Lung (tissue), 12 donors: Measurements from ENCODE around the gene UBE2H. TPM values are rescaled to one million over a fixed set of nuclear protein-coding genes. Genes with fewer than 3 reads are reported as not detected.

Experiments
- ATAC-seq: fragments of 200-7000 bp; cut with Tn5 transposase; one replicate; pipeline ENCODE4 v1.9.1; 2020; ENCODE audit warnings: moderate number of reproducible peaks; ENCODE audit not compliant: insufficient read depth, low FRiP score
- DNase-seq, 3 donors: peaks; one replicate each; pipeline ENCODE4 v3.0.0-alpha.2; 2013 to 2017
- H3K27ac ChIP-seq, 2 donors: one replicate each; pipeline ENCODE4 v1.5.1; 2013; ENCODE audit warnings: mild to moderate bottlenecking in 2 of 2, moderate library complexity in 2 of 2, control low read depth in 1 of 2, inconsistent platforms in 1 of 2, low read depth in 1 of 2, low read length in 1 of 2
- H3K27me3 ChIP-seq, 3 donors: one replicate each; pipeline ENCODE4 v1.5.1; 2013; ENCODE audit warnings: low read length in 2 of 3; ENCODE audit not compliant: control insufficient read depth in 3 of 3, insufficient read depth in 3 of 3
- H3K36me3 ChIP-seq, 4 donors: one replicate each; pipeline ENCODE4 v1.5.1; 2013; ENCODE audit warnings: low read length in 4 of 4, mild to moderate bottlenecking in 1 of 4, moderate library complexity in 1 of 4; ENCODE audit not compliant: control insufficient read depth in 4 of 4, insufficient read depth in 4 of 4
- H3K4me1 ChIP-seq, 5 donors: one replicate each; pipeline ENCODE4 v1.5.1; 2013; ENCODE audit warnings: low read length in 5 of 5, mild to moderate bottlenecking in 2 of 5, moderate library complexity in 1 of 5; ENCODE audit not compliant: control insufficient read depth in 5 of 5, insufficient read depth in 5 of 5
- H3K4me3 ChIP-seq: one replicate; pipeline ENCODE4 v1.5.1; 2013; ENCODE audit warnings: mild to moderate bottlenecking, control low read depth, moderate library complexity
- H3K9ac ChIP-seq, 2 donors: one replicate each; pipeline ENCODE4 v1.5.1; 2013; ENCODE audit warnings: low read length in 2 of 2, control low read depth in 1 of 2; ENCODE audit not compliant: insufficient read depth in 1 of 2
- H3K9me3 ChIP-seq, 4 donors: one replicate each; pipeline ENCODE4 v1.5.1; 2013; ENCODE audit warnings: low read length in 3 of 4, mild to moderate bottlenecking in 1 of 4, moderate library complexity in 1 of 4; ENCODE audit not compliant: control insufficient read depth in 4 of 4, insufficient read depth in 3 of 4
- WGBS, 2 donors: extraction: QIAGEN DNeasy Blood & Tissue Kit; methylation state at CpG; one replicate each; pipeline ENCODE4 v1.1.7; 2013; 5-methylcytosine and 5-hydroxymethylcytosine counted together
- polyA plus RNA-seq, 2 donors: library from polyadenylated mRNA; stranded (reverse); fragments of 200-250 nt; gene quantifications; one replicate each; pipeline ENCODE4 v1.2.1, GENCODE V29; 2013
- total RNA-seq, 2 donors: library from RNA; depleted of rRNA in 1 of 2; stranded (reverse); fragments of >200 nt in 1 of 2; gene quantifications; one replicate each; pipeline ENCODE4 v1.2.1, GENCODE V29; 2014 to 2021
- TF ChIP-seq, protein P1 (sequence below): IDR thresholded peaks from 2 replicates; pipeline ENCODE4 v1.5.1; 2012; ENCODE audit warnings: mild to moderate bottlenecking; ENCODE audit errors: control extremely low read depth, extremely low read depth
- donor health status: control.
- donor health status: control.
- donor health status: Bipolar disorder and iron deficiency.
- donor health status: healthy.
- donor health status: DM: yes; HTN: yes; CAD: no.

The UBE2H gene
- total and polyA plus RNA-seq, 4 donors: 23.0 to 102 (median 49.7) TPM

DNA sequence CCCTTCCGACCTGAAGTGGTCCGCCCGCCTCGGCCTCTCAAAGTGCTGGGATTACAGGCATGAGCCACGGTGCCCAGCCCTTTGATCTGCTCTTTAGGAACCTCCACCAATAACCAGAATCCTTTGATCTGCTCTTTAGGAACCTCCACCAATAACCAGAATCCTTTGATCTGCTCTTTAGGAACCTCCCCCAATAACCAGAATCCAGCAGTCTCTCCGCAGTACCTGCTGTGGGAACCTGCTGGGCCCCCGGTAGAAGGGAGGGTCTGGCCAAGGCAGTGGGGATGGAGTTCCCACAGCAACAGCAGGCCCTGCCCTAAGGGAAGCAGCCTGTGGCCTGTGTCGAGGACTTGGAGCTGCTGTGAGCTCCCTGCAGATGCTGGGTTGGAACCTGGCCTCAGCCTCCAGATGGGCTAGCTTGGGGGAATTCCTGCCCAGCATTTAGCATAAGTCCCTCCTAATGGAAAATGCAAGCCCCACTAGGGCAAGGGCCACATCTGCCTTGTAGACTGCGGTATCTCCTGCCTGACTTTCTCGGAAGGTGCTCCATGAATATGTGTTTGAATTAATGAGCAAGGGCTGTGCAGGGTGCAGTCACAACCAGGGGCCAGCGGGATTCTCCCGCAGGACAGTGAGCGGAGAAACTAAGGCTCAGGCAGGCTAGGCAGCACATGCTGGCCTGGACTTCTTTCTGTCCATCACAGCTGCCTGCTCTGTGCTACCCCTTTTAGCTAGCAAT is 165.8 kb downstream of the UBE2H start:
- Histone ChIP-seq H3K4me3 (no peak overlapping the region), H3K27me3 (peaks cover 5 to 56% (median 50%) of the 10 kb centered on the region in 3 donors), H3K9ac (no peak overlapping the region), H3K27ac (no peak overlapping the region), H3K36me3 (no peaks in the 10 kb centered on the region), H3K4me1 (peaks cover 0 to 19% (median 0%) of the 10 kb centered on the region in 5 donors), H3K9me3 (no peaks in the 10 kb centered on the region)
- TF ChIP-seq, protein P1, sequence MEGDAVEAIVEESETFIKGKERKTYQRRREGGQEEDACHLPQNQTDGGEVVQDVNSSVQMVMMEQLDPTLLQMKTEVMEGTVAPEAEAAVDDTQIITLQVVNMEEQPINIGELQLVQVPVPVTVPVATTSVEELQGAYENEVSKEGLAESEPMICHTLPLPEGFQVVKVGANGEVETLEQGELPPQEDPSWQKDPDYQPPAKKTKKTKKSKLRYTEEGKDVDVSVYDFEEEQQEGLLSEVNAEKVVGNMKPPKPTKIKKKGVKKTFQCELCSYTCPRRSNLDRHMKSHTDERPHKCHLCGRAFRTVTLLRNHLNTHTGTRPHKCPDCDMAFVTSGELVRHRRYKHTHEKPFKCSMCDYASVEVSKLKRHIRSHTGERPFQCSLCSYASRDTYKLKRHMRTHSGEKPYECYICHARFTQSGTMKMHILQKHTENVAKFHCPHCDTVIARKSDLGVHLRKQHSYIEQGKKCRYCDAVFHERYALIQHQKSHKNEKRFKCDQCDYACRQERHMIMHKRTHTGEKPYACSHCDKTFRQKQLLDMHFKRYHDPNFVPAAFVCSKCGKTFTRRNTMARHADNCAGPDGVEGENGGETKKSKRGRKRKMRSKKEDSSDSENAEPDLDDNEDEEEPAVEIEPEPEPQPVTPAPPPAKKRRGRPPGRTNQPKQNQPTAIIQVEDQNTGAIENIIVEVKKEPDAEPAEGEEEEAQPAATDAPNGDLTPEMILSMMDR: no peak
- ATAC-seq (no peak), DNase-seq (no peak)
- 52 to 54% methylated on average over 13 of the region's 13 CpGs for WGBS, 2 donors

GRCh38 chr7:129785685-129786514 is 166.9 kb downstream of the UBE2H start:
- TF ChIP-seq, protein P1: no peak
- no peaks in the 10 kb centered on the region for H3K36me3 ChIP-seq
- no peak for ATAC-seq
- no peak overlapping the region for H3K4me3 ChIP-seq
- peaks cover 0 to 25% (median 0%) of the 10 kb centered on the region in 5 donors for H3K4me1 ChIP-seq
- no peaks in the 10 kb centered on the region for H3K9me3 ChIP-seq
- 4 to 5% methylated on average over 43 to 44 of the region's 44 CpGs for WGBS, 2 donors
- H3K27ac ChIP-seq: no peak overlapping the region
- DNase-seq: peak in 1 of 3 donors; percentile 14
- H3K9ac ChIP-seq: no peak overlapping the region
- H3K27me3 ChIP-seq: peaks cover 5 to 65% (median 58%) of the 10 kb centered on the region in 3 donors

DNA sequence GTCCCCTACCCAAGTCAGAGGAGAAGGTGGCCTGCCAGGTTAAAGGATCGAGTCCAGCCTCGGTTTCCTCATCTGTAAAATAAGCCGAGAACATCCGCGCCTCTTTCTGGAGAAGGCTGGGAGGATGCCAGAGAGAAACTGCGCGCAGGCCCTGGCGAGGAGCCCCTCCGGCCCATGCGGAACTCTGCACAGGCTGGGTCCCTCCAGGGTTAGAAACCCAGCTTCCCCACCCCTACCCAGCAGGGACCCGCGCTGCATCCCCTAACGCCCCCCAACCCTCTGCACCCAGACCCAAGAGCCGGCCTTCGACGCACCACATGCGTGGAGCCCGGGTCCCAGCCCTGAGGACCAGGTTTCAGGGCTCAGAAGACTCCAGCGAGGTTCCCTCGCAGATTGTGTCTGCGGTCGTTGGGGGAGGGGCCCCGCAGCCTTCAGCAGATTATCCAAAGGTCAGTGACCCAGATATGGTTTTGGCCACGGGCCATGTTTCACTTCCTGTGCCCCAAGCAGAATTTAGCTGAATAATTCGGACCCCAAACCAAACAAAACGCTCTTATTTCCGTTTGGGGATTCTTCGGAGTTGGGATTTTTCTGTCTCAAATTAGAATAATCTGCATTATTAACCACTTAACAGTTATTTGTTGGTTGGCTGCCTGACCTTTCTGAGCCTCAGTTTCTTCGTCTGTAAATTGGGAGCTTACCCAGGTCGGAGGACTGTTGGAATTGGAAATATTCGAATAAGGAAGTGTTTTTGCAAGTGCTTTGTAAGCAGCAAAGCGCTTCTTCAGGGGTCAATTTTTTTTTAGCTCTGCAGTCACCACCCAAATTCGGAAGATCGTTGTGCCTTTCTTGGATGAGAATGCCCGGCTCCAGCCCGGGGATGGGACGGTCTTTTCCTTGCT is 167.7 kb downstream of the UBE2H start:
- 4 to 6% methylated on average over 37 of the region's 37 CpGs for WGBS, 2 donors
- Histone ChIP-seq H3K36me3 (no peaks in the 10 kb centered on the region), H3K4me3 (no peak overlapping the region), H3K27ac (no peak overlapping the region), H3K9ac (no peak overlapping the region), H3K27me3 (peaks cover 5 to 70% (median 62%) of the 10 kb centered on the region in 3 donors), H3K4me1 (peaks cover 0 to 31% (median 0%) of the 10 kb centered on the region in 5 donors), H3K9me3 (no peaks in the 10 kb centered on the region)
- ATAC-seq: no peak
- DNase-seq: peak in 2 of 3 donors; percentile 27 to 34
- TF ChIP-seq, protein P1: no peak
